HG03571 (cell line): ENCODE results near the gene LYRM4.

ENCODE experiments used
- ATAC-seq: cut with Tn5 transposase; IDR thresholded peaks from one replicate; pipeline ENCODE4 v1.9.1; 2021; ENCODE audit not compliant: unreplicated experiment

LYRM4 gene

DNA sequence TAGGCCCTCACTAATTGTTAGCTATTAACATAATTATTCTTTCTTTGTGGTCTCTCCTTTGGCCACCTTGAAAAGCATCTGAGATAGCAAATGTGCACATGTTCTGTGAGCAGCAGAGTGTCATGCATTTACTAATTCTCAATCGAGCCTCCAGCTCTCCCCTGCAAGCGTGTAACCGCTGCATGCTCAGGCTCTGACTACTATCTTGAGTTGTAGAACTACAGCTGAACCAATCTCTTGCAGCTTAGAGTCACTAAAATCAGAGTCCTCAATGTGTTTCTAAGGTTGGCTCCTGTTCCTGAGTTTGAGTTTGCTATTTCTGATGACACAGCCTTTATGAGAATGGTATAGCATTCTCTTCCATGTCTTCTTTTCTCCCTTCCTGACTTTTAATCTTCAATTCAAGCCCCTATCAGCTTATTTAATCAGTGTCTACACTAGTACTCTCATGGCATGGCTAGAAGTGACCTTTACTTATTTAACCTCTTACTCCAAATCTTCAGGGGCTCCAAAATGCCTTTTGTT is 110.1 kb downstream of the LYRM4 start:
- no peak for ATAC-seq

DNA sequence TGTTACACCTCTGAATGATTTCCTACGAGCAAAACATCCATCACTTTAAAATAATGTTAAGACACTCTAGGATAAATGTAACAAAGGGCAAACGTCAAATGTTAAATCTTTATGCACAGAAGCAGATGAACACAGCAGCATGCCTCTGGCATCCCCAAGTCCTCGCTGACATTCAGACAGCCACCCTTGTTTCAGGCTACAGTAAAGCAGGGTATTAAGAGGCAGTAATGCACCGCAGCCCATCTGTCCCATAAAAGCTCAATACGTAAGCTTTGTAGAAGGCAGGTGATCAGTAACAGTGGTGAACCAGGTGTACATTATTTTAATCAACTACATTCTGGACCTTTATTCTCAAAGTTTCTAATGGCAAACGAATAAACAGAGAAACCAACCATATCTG is 110.9 kb downstream of the LYRM4 start:
- ATAC-seq = no peak

DNA sequence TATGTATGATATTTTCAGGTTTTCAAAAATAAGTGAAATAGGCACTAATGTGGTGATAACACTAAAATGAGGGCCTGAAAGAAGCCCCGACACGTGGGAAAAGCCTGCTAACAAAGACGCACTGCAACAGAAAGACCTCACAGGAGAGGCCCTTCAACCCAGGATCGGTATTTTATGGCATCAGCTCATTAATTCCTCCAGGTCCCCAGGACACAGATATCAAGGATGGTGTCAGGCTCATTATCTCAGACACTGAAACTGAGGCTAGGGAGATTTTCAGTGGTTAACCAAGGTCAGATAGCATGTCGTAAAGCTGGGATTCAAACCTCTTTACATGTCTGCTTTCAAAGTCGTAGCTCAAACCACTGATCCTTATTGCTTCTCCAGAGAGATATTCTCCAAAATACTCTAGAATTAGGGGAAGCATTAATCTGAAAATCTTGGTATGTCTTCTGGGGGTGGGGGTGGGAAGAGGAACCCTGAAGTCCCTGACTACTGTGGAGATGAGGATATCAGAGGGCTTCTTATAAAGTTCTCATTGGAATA is 111.5 kb downstream of the LYRM4 start:
- ATAC-seq = no peak

DNA sequence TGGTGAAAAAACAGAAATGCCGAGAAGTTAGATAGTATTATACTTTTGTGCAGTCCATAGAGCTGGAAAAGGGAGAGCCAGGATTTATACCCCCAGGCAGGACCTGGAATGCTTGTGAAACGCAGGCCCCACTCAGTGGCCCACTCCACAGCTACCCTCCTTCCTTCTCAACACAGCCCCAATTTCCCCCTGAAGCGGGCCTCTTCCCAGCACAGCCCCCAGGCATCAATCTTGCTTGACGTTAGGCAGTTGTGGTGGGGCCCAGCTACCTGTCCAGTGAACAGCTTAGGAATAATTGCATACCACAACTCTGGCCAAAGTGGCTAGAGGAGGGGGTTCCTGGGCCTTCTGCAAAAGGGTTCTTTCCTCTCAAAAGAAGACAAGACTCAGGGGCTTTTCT is 114.4 kb downstream of the LYRM4 start:
- no peak for ATAC-seq

DNA sequence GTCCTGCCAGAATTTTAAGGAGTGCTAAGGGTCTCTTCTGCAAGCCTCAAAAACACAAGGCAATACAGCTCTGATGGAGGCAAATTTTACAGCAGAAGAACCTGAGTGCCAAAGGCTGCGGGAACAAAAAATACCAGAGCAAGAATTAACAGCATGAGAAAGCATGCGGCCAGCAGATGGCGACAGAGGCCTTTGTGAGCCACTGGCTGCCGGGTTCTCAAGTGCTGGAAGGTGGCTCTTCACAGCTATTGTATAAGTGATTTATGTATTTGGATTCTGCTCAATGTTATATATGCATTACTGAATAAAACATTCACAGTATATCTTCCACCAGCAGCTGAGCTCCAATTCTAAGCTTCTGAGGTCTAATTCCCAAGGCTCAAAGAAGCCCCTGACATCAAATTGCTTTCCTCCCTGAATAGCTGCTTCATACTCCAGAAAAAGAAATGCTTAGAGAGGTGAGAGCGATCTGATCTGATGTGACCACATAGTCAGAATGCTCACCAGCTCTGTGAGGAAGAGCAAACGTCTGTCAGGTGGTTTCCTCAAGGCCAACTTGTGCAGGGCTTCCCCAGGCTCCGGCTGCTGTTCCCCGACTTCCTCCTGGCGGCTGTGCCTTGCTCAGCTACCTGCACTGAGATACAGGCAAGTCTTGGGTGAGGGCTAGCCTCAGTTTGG is 117.0 kb downstream of the LYRM4 start:
- no peak for ATAC-seq

DNA sequence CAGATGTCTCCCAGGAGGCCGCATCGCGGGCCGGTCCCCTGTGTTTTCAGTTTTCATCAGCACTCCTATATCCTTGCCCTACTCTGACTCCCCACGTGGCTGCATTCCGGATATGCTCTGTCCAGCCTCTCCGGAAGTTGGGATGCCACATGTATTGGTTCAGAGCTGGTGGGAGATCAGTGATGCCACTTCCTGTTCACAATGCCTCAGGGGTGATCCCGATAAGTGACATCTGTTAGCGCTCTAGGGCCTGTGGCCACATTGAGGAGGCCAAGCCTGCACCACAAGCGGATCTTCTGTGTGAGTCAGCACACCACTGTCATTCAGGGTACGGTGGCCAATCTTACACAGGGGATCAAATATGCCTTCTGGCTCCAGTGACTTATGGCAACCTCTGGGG is 117.8 kb downstream of the LYRM4 start:
- ATAC-seq = no peak

DNA sequence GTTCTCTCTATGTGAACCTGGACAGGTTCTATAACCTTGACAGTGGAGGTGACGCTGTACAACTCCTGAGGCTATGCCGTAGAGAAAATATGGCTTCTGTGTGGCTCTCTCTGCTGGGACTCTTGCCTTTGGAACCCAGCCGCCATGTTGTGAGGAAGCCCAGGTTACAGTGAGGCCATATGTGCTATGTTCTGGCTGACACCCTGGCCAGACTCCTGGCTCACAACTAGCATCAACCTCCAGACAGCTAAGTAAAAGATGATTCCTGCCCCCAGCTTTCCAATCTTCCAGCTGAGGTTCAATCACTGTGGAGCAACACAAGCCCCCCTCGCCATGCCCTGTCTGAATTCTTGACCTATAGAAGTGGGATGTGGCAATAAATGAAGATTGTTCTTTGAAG is 118.6 kb downstream of the LYRM4 start:
- no peak for ATAC-seq

DNA sequence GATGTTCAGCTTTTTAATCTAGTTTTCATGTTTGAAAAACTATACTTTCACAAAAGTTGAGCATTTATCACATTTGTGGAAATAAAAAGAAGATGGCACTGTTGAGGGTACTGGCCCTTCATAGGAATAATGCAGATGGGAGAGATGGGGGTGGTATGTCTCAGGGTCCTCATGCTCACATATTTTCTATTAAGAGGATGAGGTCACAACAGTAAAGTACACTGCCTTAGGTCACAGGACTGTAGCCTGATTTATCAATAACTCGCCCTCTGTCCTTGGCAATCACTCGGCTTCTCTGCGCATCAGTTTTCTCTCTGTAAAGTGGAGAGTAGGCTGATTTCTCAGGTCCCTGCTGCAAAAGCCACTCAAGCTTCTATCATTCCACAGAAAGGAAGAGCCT is 119.7 kb downstream of the LYRM4 start:
- no peak for ATAC-seq

DNA sequence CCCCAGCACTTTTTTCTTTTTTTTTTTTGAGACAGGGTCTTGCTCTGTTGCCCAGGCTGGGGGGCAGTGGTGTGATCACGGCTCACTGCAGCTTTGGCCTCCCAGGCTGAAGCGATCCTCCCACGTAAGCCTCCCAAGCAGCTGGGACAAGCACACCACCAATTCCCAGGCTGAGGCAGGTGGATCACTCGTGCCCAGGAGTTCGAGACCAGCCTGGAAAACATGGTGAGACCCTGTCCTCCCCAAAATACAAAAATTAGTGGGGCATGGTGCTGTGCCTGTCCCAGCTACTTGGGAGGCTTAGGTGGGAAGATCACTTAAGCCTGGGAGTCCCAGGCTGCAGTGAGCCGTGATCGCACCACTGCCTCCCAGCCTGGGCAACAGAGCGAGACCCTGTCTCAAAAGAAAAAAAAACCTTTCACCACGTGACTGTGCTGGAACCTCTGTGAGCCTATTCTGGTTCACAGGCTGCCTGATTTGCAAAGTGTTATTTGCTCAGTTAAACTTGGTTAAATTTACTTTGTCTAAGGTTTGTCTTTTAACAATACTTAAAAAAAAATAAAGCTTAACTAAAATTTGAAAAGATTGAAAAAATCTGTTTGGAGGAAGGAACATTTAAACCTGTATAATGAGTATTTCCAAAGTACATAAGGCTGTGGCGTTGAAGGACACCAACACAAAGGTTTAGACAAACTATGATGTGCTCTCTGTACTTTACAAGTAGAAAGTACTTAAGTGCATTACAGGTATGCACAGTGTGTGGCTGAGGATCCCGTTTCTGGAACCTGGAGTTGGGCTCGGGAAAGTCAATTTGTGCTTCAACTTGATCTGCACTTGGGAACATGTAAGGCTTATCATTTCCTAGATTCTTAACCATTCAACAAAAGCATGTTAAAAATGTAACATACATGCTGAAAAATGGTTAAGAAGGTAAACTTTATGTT is 120.7 kb downstream of the LYRM4 start:
- ATAC-seq = no peak

DNA sequence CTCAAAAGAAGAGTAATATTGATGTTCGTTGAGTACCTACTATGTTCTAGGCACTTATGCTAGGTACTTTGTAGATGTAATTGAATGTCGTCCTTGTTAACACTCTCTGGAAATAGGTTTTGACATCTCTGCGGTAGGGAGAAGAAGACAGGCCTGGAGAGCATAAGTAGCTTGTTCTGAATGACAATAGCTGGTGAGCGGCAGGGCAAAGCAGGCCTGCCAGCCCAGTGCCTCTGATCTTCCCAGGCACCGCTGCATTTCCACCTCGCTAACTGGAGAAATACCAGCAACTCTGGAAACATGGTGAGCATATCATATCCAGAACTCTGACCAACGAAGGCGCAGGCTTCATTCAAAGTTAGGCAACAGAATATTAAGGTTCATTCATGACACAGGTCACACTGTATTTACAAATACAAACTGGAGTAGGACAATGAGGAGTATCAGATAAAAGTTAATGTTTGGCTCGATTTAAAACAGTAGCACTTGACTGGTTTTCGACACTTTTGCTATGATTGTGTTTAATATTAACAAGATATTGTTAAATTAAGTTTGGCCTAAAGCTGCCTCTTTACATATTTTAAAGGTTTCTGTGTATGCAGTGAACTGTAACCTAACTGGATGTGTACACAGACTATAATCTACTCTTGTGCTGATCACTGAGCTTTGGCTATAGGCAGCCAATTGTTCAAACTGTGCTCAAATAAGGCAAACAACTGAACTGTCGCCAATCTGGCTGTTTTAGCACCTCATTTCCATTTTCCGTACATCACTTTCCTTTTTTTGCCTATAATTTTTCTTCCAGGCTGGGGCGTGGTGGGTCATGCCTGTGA is 121.5 kb downstream of the LYRM4 start:
- ATAC-seq = no peak

DNA sequence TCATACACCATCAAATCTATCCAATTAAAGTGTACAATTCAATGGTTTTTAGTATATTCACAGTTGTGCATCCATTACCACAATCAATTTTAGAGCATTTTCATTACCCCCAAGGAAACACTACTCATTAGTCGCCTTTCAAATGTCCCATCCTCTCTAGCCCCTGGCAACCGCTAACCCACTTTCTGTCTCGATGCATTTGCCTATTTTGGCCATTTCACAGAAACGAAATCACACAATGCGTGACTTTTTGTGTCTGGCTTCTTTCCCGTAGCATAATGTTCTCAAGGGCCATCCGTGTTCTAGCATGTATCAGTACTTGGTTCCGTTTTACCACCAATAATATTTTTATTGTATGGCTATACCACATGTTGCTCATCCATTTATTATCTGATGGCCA is 123.9 kb downstream of the LYRM4 start:
- ATAC-seq = no peak

DNA sequence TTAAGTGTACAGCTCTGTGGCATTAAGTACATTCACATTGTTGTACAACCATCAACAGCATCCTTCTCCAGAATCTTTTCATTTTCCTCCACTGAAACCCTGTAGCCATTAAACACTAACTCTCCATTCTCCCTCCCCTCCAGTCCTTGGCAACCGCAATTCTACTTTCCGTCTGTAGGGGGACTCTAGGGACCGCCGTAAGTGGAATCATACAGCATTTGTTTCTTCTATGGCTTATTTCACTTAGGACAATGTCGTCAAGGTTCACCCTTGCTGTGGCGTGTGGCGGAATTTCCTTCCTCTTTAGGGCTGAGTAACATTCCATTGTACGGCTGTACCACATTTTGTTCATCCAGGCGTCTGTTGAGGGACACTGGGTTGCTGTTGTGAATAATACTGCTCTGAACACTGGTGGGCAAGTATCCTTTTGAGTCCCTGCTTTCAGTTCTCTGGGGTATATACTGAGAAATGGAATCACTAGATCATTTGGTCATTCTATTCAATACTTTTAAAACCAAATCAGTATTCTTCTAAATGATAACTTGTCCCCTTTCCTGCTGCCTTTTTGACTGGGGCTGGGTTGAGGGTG is 124.9 kb downstream of the LYRM4 start:
- ATAC-seq = no peak

DNA sequence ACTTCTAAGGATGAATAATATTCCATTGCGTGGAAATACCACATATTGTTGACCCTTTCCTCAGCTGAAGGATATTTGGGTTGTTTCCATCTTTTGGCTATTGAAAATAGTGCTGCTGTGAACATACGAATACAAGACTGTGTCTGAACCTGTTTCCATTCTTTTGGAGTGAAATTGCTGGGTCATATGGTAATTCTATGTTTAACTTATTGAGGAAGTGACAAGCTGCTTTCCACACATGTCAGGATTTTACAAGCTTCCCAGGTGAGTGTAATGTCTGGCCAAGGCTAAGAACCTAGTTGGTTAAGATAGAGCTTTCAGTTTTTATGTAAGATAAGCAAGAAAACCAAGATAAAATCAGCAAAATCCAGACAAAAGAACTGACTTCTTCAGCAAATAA is 126.8 kb downstream of the LYRM4 start:
- no peak for ATAC-seq

DNA sequence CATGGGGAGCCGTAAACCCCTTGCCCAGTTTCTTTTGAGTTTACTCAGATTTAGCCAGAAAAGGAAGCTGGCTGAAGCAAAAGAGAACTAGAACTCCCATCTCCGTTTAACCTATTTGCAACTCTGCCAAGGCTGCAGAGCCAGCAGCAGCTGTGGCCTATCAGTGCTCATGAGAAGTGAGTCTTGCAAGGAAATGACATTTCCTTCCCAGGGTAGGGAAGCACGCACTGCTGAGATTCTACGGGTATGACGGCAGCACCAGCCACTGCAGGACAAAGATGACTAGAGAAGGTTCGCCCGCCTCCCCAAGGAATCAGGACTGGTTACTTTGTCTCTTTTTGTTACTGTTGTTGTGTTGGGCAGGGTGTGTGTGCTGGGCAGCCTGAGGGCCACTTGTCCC is 128.0 kb downstream of the LYRM4 start:
- ATAC-seq = peak; percentile 88

DNA sequence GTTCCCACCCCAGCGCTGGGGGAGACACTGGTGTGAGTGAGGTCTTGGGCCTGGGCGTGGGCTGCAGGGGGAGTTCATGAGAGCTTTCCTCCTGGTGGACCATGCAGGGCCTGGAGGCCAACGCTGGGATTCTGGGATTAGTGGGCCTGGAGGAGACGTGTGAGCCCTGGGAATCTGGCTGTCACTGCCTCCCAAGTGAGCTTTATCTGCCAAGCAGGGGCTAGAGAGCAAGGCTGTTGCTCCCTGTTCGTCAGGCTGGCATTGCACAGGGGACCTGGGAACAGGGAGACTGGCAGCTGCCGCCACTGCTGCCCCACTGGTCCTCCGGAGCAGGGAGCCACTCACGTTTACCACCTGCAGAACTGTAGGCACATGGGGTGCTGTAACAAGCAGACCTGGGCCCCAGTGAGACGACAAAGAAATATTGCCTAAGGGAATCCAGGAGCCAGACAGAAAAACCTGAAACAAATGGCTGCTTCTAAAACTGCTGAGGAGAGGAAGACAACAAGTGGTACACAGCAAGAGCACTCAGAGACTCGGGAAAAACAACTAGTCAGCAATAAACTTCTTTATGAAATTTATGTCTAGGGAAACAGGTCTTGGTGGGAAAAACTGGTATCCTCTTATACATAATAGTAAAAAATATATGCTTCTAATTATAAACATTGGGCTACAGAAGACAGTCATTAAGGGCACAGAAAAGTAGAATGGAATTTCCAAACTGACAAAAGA is 130.4 kb downstream of the LYRM4 start:
- ATAC-seq = no peak

DNA sequence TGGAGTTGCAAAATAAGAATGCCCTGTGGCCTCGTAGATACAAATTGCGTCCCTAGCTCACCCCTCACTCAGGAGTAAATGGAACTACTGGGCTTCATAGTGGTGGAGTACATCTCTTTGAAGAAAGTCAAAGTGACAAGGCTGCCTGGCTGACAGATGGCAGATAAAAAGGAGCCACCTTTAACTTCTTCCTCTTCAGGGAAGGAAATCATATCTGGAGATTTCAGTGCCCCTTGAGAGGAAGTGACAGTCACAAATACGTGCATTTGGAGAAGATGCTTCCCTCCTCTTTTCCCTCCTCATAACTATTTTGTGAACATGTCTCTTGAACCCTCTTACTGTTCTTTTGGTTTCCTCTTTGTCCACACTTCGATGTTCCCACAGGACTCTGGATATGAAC is 132.4 kb downstream of the LYRM4 start:
- no peak for ATAC-seq

DNA sequence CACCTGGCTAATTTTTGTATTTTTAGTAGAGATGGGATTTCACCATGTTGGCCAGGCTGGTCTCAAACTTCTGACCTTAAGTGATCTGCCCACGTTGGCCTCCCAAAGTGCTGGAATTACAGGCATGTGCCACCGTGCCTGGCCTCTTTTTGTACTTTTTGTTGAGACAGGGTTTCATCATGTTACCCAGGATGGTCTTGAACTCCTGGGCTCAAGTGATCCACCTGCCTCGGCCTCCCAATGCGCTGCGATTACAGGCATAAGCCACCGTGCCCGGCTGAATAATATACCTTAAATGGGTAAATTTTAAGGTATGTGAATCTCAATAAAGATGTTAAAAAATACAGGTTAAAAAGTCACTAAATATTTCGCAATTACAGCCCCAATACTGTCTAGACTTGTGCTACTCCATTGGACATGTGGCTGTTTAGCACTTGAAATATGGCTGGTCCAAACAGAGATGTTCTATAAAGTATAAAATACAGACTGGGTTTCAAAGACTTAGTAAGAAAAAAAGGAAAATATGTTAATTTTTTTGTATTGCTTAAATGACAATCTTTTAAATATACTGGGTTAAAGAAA is 133.6 kb downstream of the LYRM4 start:
- no peak for ATAC-seq

DNA sequence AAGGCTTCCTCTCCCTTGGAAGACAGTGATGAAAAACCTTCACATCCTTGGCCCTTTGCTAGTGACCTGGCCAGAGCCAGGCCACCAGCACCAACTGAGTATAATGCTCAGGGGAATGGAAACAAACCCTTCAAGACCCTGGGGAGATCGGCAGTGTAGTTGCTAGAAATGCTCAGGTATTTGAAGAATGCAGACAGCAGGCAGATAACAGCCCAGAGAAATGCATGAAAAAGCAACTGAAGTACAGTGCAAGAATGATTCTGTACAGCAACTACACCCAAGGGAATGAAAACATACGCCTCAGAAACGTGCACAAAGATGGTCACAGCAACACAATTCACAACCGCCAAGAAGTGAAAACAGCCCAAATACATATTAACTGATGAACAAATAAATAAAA is 134.5 kb downstream of the LYRM4 start:
- ATAC-seq = no peak

DNA sequence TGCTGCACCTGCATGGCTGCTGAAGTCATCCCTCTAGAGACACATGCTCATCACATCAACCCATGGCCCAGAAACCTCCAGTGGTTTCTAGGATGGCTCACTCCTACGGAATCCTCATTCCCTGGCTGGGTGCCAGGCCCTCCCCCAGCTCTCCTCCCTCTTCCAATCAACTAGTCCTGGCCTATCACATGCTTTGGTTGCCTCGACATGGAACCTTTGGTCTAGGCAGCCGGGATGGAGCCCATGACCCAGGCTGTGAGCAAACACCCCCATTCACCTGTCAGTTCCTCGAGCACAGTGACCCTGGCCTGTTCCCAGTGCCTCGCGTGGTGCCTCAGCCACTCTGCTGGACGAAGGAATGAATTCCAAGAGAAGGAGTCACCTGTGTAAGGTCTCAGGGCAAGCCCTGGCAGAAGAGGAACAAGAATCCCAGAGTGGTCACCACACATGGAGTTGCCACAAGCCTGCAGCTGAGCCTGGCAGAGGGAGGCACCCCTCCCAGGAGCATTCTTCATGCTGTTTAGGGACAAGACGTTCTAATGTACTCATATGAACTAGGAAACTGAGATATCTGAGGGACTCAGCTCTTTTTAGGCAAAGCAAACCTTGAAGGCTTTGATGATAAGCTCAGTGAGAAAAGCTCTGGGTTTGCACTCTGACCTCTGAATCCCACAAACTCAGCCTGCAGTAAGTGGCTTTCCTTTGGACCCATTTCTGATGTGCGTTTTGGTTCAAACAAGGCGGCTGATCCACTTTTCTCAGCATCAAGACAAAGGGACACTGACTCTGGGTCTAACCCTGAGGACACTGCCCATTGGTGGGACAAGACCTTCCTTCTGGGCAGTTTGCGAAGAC is 135.4 kb downstream of the LYRM4 start:
- no peak for ATAC-seq
